Measurements from ENCODE around the gene LMNA. TPM values are rescaled to one million over a fixed set of nuclear protein-coding genes. Genes with fewer than 3 reads are reported as not detected.

Gene LMNA
- total RNA-seq, 6 donors from 2014 or later: 156 to 1,281 (median 388) TPM

DNA sequence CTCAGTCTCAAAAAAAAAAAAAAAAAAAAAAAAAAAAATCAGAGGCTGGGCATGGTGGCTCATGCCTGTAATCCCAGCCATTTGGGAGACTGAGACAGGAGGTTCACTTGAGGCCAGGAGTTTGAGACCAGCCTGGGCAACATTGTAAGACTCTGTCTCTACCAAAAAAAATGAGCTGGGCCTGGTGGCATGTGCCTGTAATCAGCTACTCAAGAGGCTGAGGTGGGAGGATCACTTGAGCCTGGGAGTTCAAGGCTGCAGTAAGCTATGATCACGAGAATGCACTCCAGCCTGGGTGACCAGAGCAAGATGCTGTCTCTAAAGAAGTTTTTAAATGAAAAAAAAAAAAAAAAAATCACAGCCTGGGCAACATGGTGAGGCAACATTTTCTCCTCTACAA is 49.2 kb downstream of the LMNA start:
- Histone ChIP-seq H3K27me3 (no peaks in the 10 kb centered on the region), H3K36me3 (peaks cover 0 to 6% (median 2%) of the 10 kb centered on the region in 4 donors), H3K4me1 (peaks cover 7 to 23% (median 16%) of the 10 kb centered on the region in 4 donors), H3K4me3 (no peak overlapping the region), H3K27ac (no peak overlapping the region), H3K9me3 (no peaks in the 10 kb centered on the region)
- no peak for TF ChIP-seq POLR2AphosphoS5 (IDR thresholded peaks at IDR 0.05)
- TF ChIP-seq, protein P1, sequence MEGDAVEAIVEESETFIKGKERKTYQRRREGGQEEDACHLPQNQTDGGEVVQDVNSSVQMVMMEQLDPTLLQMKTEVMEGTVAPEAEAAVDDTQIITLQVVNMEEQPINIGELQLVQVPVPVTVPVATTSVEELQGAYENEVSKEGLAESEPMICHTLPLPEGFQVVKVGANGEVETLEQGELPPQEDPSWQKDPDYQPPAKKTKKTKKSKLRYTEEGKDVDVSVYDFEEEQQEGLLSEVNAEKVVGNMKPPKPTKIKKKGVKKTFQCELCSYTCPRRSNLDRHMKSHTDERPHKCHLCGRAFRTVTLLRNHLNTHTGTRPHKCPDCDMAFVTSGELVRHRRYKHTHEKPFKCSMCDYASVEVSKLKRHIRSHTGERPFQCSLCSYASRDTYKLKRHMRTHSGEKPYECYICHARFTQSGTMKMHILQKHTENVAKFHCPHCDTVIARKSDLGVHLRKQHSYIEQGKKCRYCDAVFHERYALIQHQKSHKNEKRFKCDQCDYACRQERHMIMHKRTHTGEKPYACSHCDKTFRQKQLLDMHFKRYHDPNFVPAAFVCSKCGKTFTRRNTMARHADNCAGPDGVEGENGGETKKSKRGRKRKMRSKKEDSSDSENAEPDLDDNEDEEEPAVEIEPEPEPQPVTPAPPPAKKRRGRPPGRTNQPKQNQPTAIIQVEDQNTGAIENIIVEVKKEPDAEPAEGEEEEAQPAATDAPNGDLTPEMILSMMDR (IDR thresholded peaks at IDR 0.05): no peak
- TF ChIP-seq POLR2A (IDR thresholded peaks at IDR 0.05): no peak
- WGBS, 2 donors: 41 to 83% methylated on average over 1 of the region's 1 CpG
- ATAC-seq (ENCODE audit: low FRiP score in 2 of 2) (no peak), DNase-seq (no peak)

- no peaks in the 10 kb centered on the region for H3K27me3 ChIP-seq
- H3K27ac ChIP-seq: no peak overlapping the region
- DNase-seq: no peak
- 80 to 86% methylated on average over 6 of the region's 6 CpGs for WGBS, 2 donors
- no peaks in the 10 kb centered on the region for H3K9me3 ChIP-seq
- peaks cover 7 to 23% (median 16%) of the 10 kb centered on the region in 4 donors for H3K4me1 ChIP-seq
- no peak for ATAC-seq (ENCODE audit: low FRiP score in 2 of 2)
- no peak overlapping the region for H3K4me3 ChIP-seq
- H3K36me3 ChIP-seq: peaks cover 0 to 7% (median 2%) of the 10 kb centered on the region in 4 donors
- no peak for TF ChIP-seq POLR2AphosphoS5 (IDR thresholded peaks at IDR 0.05)
- no peak for TF ChIP-seq POLR2A (IDR thresholded peaks at IDR 0.05)
- TF ChIP-seq EP300 (IDR thresholded peaks at IDR 0.05): no peak
- TF ChIP-seq, protein P1 (IDR thresholded peaks at IDR 0.05): no peak
Observed at GRCh38 chr1:156164125-156164831, 49.8 kb downstream of the LMNA start.

GRCh38 chr1:156165083-156165482 is 50.6 kb downstream of the LMNA start:
- no peak for ATAC-seq (ENCODE audit: low FRiP score in 2 of 2)
- TF ChIP-seq POLR2AphosphoS5 (IDR thresholded peaks at IDR 0.05): no peak
- TF ChIP-seq, protein P1 (IDR thresholded peaks at IDR 0.05): no peak
- peak in 1 of 4 donors; percentile 14 for TF ChIP-seq POLR2A (IDR thresholded peaks at IDR 0.05)

GRCh38 chr1:156167536-156167935 is 53.0 kb downstream of the LMNA start:
- H3K27me3 ChIP-seq: no peaks in the 10 kb centered on the region
- H3K9me3 ChIP-seq: no peaks in the 10 kb centered on the region
- peaks cover 0 to 11% (median 4%) of the 10 kb centered on the region in 4 donors for H3K36me3 ChIP-seq
- H3K4me1 ChIP-seq: peaks cover 0 to 7% (median 1%) of the 10 kb centered on the region in 4 donors
- H3K4me3 ChIP-seq: no peak overlapping the region
- DNase-seq: no peak
- WGBS, 2 donors: 55 to 58% methylated on average over 5 of the region's 5 CpGs
- H3K27ac ChIP-seq: no peak overlapping the region
- TF ChIP-seq POLR2AphosphoS5 (IDR thresholded peaks at IDR 0.05): no peak
- ATAC-seq (ENCODE audit: low FRiP score in 2 of 2): no peak

More at GRCh38 chr1:156165083-156165482, 50.6 kb downstream of the LMNA start:
- H3K36me3 ChIP-seq: peaks cover 0 to 7% (median 2%) of the 10 kb centered on the region in 4 donors
- peaks cover 7 to 19% (median 14%) of the 10 kb centered on the region in 4 donors for H3K4me1 ChIP-seq
- H3K27me3 ChIP-seq: no peaks in the 10 kb centered on the region
- H3K27ac ChIP-seq: no peak overlapping the region
- WGBS, 2 donors: 33 to 39% methylated on average over 2 of the region's 2 CpGs
- no peak overlapping the region for H3K4me3 ChIP-seq
- DNase-seq: no peak
- H3K9me3 ChIP-seq: no peaks in the 10 kb centered on the region

GRCh38 chr1:156172696-156173470 is 58.4 kb downstream of the LMNA start:
- Histone ChIP-seq H3K4me1 (no peaks in the 10 kb centered on the region), H3K27ac (no peak overlapping the region), H3K27me3 (no peaks in the 10 kb centered on the region), H3K36me3 (peaks cover 0 to 31% (median 11%) of the 10 kb centered on the region in 4 donors), H3K9me3 (no peaks in the 10 kb centered on the region), H3K4me3 (no peak overlapping the region)
- ATAC-seq (ENCODE audit: low FRiP score in 2 of 2) (no peak), DNase-seq (no peak)
- TF ChIP-seq, protein P1 (IDR thresholded peaks at IDR 0.05): no peak
- TF ChIP-seq POLR2A (IDR thresholded peaks at IDR 0.05) (no peak), EP300 (IDR thresholded peaks at IDR 0.05) (no peak), POLR2AphosphoS5 (IDR thresholded peaks at IDR 0.05) (no peak)
- WGBS, 2 donors: 86% methylated on average over 9 of the region's 9 CpGs
